Keratinocyte (primary cell): ENCODE data around the gene NHLRC2. TPM values are rescaled to one million over a fixed set of nuclear protein-coding genes. Genes with fewer than 3 reads are reported as not detected.

Source experiments
- DNase-seq: peaks from one replicate; pipeline ENCODE4 v3.0.0-alpha.2; 2011; ENCODE audit warnings: low read depth, missing footprints, low spot score
- FAIRE-seq: peaks from 2 replicates; lab custom pipeline; 2011; peaks lifted over from hg19 to GRCh38; lab: Jason Lieb, UNC
- H2AFZ ChIP-seq: 2 replicates; pipeline ENCODE4 v1.6.0; 2012; ENCODE audit warnings: low read length, control low read depth, inconsistent platforms; ENCODE audit not compliant: control insufficient read depth
- H3K27ac ChIP-seq: 2 replicates; pipeline ENCODE4 v1.5.1; 2011; ENCODE audit warnings: low read length; ENCODE audit not compliant: control insufficient read depth, insufficient read depth
- H3K27me3 ChIP-seq: 3 replicates; pipeline ENCODE4 v1.6.0; 2011; ENCODE audit warnings: low read length; ENCODE audit not compliant: control insufficient read depth, insufficient read depth; ENCODE audit errors: extremely low read depth
- H3K36me3 ChIP-seq, 2 experiments: 2 replicates in 1 of 2; 3 replicates in 1 of 2; pipeline ENCODE4 v1.5.1; 2011; ENCODE audit warnings: low read length in 2 of 2, mild to moderate bottlenecking in 1 of 2; ENCODE audit not compliant: control insufficient read depth in 2 of 2, insufficient read depth in 2 of 2; ENCODE audit errors: extremely low read depth in 1 of 2
- H3K4me1 ChIP-seq: 3 replicates; pipeline ENCODE4 v1.5.1; 2011; ENCODE audit warnings: low read length; ENCODE audit not compliant: control insufficient read depth, insufficient read depth; ENCODE audit errors: extremely low read depth
- H3K4me2 ChIP-seq: 3 replicates; pipeline ENCODE4 v1.6.0; 2011; ENCODE audit warnings: low read depth, low read length; ENCODE audit not compliant: control insufficient read depth, insufficient read depth; ENCODE audit errors: extremely low read depth
- H3K4me3 ChIP-seq, 3 experiments: fragments of 200-600 bp in 1 of 3; sonication (generic) in 1 of 3; 2 replicates in 2 of 3; 3 replicates in 1 of 3; pipeline ENCODE4 v1.5.1; 2011 to 2016; ENCODE audit warnings: low read length in 3 of 3, mild to moderate bottlenecking in 3 of 3, control low read depth in 2 of 3, inconsistent platforms in 1 of 3, low read depth in 1 of 3, mixed read lengths in 1 of 3, mixed run types in 1 of 3, moderate library complexity in 1 of 3; ENCODE audit not compliant: control insufficient read depth in 2 of 3, insufficient read depth in 2 of 3; ENCODE audit errors: extremely low read depth in 1 of 3
- H3K79me2 ChIP-seq: 2 replicates; pipeline ENCODE4 v1.6.0; 2012; ENCODE audit warnings: low read length; ENCODE audit not compliant: control insufficient read depth, insufficient read depth
- H3K9ac ChIP-seq: 3 replicates; pipeline ENCODE4 v1.6.0; 2011; ENCODE audit warnings: low read length; ENCODE audit not compliant: control insufficient read depth, insufficient read depth; ENCODE audit errors: extremely low read depth
- H3K9me1 ChIP-seq: 3 replicates; pipeline ENCODE4 v1.6.0; 2011; ENCODE audit warnings: low read length; ENCODE audit not compliant: control insufficient read depth, insufficient read depth; ENCODE audit errors: extremely low read depth
- H3K9me3 ChIP-seq: 2 replicates; pipeline ENCODE4 v1.5.1; 2012; ENCODE audit warnings: low read depth, low read length; ENCODE audit not compliant: control insufficient read depth
- H4K20me1 ChIP-seq: 3 replicates; pipeline ENCODE4 v1.6.0; 2011; ENCODE audit warnings: low read length; ENCODE audit not compliant: control insufficient read depth, insufficient read depth; ENCODE audit errors: extremely low read depth
- CTCF ChIP-seq, 3 experiments: IDR thresholded peaks in 1 of 3; conservative IDR thresholded peaks in 1 of 3; optimal IDR thresholded peaks in 1 of 3; 2 replicates in 2 of 3; 3 replicates in 1 of 3; pipeline versions ENCODE3 to v1.5.1; 2011; ENCODE audit warnings: low read length in 3 of 3, mild to moderate bottlenecking in 3 of 3, moderate library complexity in 2 of 3, control low read depth in 1 of 3, inconsistent platforms in 1 of 3; ENCODE audit not compliant: insufficient read depth in 2 of 3; ENCODE audit errors: extremely low read depth in 1 of 3
- EZH2 ChIP-seq: IDR thresholded peaks from one replicate; pipeline ENCODE4 v1.6.1; 2012; ENCODE audit warnings: inconsistent platforms, mild to moderate bottlenecking, low read length, moderate library complexity
- dilution Hi-C: fragments of 300-500 bp; cut with MboI; formaldehyde crosslinking; loops from one replicate; pipeline ENCODE4 v1.7.0; 2020; ENCODE audit warnings: low sequenced_read_pairs; ENCODE audit not compliant: extremely low pct_ligation_motif_present
- polyA plus RNA-seq, 5 experiments: library from polyadenylated mRNA; depleted of rRNA in 3 of 5; stranded (reverse) in 3 of 5; stranded (forward) in 1 of 5; unstranded in 1 of 5; fragments of >200 nt; gene quantifications; 1 replicate in 1 of 5; 2 replicates in 3 of 5; 3 replicates in 1 of 5; pipeline versions ENCODE4 v1.2.1 to v1.2.3, GENCODE V29; 2011 to 2012; ENCODE audit warnings: missing spikeins in 2 of 5, low read depth in 1 of 5, low replicate concordance in 1 of 5

NHLRC2 gene
- polyA plus RNA-seq, 1 donor (not counting 4 experiments of a cell fraction or from before 2014, with no cell fraction given), result 7.5 TPM

GRCh38 chr10:113924186-113924585, 69.7 kb downstream of the NHLRC2 start:
- no peaks in the 10 kb centered on the region for H4K20me1 ChIP-seq
- H3K4me2 ChIP-seq, result no peak overlapping the region
- dilution Hi-C loops, result no loop called here
- no peak overlapping the region for H2AFZ ChIP-seq
- FAIRE-seq (no peak), DNase-seq (no peak)
- no peak overlapping the region for H3K4me3 ChIP-seq
- no peak for TF ChIP-seq CTCF (optimal IDR thresholded peaks at IDR 0.05 in 1 of 3, IDR thresholded peaks at IDR 0.05 in 1 of 3, conservative IDR thresholded peaks at IDR 0.05 in 1 of 3; ENCODE audit: extremely low read depth in 1 of 3, insufficient read depth in 2 of 3, low read length in 3 of 3)
- TF ChIP-seq EZH2, result no peak
- no peaks in the 10 kb centered on the region for H3K9me1 ChIP-seq
- H3K9ac ChIP-seq, result no peak overlapping the region
- no peaks in the 10 kb centered on the region for H3K36me3 ChIP-seq
- no peak overlapping the region for H3K27ac ChIP-seq
- H3K79me2 ChIP-seq, result no peaks in the 10 kb centered on the region
- no peaks in the 10 kb centered on the region for H3K9me3 ChIP-seq
- H3K4me1 ChIP-seq, result peaks cover 7% of the 10 kb centered on the region
- H3K27me3 ChIP-seq, result no peaks in the 10 kb centered on the region

GRCh38 chr10:113924664-113925063, 70.2 kb downstream of the NHLRC2 start:
- TF ChIP-seq CTCF (optimal IDR thresholded peaks at IDR 0.05 in 1 of 3, IDR thresholded peaks at IDR 0.05 in 1 of 3, conservative IDR thresholded peaks at IDR 0.05 in 1 of 3; ENCODE audit: extremely low read depth in 1 of 3, insufficient read depth in 2 of 3, low read length in 3 of 3) (no peak), EZH2 (no peak)
- no peaks in the 10 kb centered on the region for H3K9me1 ChIP-seq
- no peak overlapping the region for H3K27ac ChIP-seq
- H3K27me3 ChIP-seq, result no peaks in the 10 kb centered on the region
- no peak for FAIRE-seq
- no peak overlapping the region for H3K4me2 ChIP-seq
- no peak overlapping the region for H3K4me3 ChIP-seq
- dilution Hi-C loops, result no loop called here
- H3K79me2 ChIP-seq, result no peaks in the 10 kb centered on the region
- no peak overlapping the region for H3K9ac ChIP-seq
- no peaks in the 10 kb centered on the region for H4K20me1 ChIP-seq
- no peak for DNase-seq
- peaks cover 7% of the 10 kb centered on the region for H3K4me1 ChIP-seq
- no peaks in the 10 kb centered on the region for H3K36me3 ChIP-seq
- no peaks in the 10 kb centered on the region for H3K9me3 ChIP-seq
- no peak overlapping the region for H2AFZ ChIP-seq
